Raji (cell line): Measurements from ENCODE around the gene BRD7.

Source experiments
- POLR2A ChIP-seq: IDR thresholded peaks from 2 replicates; pipeline ENCODE4 v1.6.1; 2011; ENCODE audit warnings: low read depth, low read length, control low read depth; ENCODE audit not compliant: insufficient read depth

Gene BRD7

DNA sequence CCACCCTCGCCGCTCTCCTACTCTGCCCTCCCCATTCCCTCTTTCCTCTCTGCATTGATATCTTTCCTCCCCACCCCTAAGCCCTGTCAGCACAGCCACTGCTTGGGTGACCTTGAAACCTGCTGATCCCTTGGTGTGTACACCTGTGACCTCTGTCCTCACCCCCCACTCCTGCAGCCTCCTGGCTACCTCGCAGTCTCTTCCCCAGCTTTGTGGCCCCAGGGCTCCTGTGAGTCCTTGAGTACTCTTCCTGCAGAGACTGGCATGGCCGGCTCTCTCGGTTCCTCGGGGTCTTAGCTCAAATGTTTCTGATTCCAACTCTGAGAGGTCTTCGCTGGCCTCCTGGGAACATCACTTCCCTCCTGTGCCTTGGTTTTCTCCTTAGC is 70.7 kb downstream of the BRD7 start:
- no peak for TF ChIP-seq POLR2A

DNA sequence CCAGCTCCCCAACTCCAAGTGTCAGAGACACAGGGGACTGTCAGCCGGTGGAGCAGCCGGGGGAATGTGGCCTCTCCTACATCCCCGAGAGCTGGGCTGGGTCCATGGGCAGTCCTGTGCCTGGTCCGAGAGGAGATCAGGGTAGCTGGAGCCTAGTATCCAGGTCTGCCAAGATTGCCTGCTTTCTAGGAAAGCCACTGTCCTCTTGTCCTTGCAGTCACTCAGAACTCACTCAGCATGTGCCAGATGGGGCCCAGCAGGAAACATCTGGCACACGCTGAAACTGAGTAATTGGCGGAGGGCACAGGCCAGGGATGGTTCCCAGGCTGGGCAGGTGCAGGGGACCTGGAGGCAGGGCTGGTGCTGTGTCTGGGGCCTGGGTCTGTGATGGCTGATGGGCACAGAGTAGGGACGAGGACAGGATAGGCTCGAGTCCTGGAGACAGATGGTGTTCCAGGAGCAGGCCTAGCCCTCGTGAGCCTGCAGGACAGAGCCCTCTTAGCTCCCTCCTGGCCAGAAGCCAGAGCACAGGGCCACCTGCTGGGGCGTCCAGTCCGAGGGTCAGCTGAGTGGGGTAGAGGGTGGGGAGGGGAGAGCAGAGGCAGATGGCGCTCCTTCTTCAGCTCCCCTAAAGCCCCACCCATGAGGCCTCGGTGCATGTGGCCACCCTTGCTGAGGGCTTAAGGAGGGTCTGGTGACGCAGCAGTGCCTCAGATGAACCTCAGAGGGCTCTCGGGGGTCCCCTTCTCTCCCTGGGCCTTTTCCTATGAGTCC is 71.3 kb downstream of the BRD7 start:
- no peak for TF ChIP-seq POLR2A

DNA sequence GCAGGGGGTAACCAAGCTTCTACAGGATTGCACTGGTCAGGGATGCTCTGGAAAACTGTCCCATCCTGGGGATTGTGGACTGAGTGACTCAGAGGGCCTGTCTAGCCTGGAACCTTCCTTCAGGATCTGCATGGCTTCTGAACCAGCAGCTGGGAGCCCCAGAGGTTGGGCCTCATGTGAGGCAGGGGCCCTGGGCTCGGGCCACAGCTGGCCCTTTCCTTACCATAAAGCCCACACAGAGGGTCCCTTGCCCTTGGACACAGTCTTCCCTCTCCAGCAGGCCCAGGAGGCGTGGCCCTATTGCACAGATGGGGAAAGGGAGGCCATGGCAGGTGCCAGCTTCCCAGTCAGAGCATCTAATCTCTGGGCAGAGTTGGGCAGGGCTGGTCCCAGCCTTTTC is 72.0 kb downstream of the BRD7 start:
- TF ChIP-seq POLR2A = no peak

DNA sequence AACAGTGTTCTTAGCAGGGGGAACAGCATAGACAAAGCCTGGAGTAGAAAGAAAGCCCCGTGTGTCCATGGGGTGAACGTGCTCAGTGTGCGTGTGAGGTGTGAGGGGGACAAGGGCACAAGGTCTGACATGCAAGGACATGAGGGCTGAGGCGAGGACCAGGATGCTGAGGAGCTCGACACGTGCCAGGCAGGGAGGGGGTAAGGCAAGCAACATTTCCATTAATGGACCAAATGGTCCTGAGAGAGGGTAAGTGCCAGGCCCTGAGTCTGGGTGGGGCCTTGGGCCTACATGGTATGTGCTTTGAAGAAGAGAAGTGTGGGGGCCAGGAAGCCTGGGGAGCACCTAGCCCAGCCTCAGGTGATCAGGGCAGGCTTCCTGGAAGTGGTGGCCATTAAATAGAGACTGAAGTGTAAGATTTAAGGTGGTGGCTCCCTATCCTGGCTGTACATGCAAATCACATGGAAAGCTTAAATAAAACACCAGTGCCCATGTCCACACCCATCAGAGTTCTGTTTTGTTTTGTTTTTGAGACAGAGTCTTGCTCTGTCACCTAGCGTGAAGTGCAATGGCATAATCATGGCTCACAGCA is 73.2 kb downstream of the BRD7 start:
- no peak for TF ChIP-seq POLR2A

DNA sequence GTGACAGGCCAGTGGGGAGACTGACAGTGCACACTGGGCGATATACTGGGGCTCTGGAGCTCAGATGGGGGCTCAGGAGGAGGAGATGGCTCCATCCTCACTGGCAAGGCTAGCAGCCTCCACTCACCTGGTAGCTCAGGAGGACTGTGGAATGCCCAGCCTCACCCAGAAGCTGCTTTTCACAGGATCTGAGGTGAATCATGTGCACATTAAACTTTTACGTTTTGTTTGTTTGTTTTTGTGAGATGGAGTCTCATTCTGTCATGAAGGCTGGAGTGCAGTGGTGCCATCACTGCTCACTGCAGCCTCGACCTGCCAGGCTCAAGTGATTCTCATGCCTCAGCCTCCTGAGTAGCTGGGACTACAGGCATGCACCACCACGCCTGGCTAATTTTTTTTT is 73.8 kb downstream of the BRD7 start:
- no peak for TF ChIP-seq POLR2A

DNA sequence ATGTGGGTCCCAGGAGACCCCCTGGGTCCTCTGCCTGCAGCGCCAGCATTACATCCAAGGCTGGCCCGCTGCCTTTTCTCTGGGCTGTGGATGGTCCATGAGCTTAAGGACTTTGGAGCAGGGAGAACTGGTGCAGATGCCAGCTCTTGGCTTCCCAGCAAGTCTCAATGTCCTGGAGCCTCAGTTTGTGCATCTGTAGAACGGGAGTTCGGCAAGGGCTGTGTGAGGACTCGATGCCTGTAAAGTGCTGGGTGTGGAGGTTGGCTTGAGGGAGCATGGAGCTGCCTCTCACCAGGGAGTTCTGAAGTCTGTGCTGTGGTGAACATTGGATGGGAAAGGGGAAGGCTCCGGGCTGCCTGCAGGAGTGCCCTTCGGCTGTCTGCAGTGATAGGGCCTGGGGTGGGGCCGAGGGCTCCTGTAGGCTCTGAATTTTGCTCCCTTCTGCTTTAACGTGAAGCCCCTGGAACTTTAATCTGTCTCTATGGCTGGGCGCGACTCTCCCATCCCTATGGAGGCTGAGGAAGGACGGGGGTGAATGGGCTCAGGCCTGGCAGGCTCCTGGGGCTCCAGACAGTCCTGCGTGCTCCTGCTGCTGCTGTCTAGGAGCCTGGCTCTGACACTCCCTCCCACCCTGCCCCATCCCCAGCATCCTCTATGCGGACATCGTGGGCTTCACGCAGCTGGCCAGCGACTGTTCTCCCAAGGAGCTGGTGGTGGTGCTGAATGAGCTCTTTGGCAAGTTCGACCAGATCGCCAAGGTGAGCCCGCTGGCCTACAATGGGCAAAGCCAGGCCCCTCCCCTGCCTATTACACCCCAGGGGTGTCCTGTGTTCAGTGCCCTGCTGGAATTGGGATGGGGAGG is 74.6 kb downstream of the BRD7 start:
- no peak for TF ChIP-seq POLR2A

DNA sequence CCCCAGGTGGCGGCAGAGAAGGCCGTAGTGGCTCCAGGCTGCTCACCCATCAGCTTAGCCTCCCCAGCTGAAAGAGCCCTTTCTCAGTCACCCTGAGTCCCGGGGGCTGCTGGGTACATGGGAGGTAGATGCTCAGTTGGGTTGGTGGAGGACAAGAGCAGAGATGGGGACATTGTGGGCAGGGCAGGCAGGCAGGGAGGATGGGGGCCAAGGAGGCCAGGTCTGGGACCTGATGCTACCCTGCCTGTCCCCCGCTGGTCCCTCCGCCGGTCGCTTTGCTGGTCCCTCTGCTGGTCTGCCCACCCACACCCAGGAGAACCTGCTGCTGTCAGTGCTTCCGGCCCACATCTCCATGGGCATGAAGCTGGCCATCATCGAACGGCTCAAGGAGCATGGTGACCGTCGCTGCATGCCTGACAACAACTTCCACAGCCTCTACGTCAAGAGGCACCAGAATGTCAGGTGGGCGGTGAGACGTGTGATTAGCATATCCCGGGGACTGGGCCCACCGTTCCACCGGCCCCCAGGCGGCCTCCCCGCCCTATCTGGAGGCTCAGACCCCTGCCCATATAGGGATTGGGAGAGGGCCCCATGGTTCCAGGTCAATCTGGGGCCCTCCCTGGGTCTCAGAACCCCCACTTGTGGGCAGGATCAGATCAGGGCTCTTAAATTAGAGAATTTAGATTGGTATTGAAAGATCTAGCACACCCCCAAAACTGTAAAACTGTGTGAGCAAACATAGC is 75.6 kb downstream of the BRD7 start:
- TF ChIP-seq POLR2A = no peak

DNA sequence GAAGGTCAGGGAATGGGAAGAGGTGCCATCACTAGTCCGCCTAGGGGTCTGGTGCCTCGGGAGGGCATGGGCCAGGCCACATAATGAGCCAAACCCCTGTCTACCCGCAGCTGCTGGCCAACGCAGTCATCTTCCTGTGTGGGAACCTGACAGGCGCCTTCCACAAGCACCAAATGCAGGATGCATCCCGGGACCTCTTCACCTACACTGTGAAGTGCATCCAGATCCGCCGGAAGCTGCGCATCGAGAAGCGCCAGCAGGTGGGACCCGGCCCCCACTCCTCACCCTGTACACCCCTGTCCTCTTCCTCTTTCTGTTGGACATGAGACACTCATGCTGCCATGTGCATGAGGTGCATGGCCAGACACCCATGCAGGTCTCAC is 76.2 kb downstream of the BRD7 start:
- TF ChIP-seq POLR2A = no peak

DNA sequence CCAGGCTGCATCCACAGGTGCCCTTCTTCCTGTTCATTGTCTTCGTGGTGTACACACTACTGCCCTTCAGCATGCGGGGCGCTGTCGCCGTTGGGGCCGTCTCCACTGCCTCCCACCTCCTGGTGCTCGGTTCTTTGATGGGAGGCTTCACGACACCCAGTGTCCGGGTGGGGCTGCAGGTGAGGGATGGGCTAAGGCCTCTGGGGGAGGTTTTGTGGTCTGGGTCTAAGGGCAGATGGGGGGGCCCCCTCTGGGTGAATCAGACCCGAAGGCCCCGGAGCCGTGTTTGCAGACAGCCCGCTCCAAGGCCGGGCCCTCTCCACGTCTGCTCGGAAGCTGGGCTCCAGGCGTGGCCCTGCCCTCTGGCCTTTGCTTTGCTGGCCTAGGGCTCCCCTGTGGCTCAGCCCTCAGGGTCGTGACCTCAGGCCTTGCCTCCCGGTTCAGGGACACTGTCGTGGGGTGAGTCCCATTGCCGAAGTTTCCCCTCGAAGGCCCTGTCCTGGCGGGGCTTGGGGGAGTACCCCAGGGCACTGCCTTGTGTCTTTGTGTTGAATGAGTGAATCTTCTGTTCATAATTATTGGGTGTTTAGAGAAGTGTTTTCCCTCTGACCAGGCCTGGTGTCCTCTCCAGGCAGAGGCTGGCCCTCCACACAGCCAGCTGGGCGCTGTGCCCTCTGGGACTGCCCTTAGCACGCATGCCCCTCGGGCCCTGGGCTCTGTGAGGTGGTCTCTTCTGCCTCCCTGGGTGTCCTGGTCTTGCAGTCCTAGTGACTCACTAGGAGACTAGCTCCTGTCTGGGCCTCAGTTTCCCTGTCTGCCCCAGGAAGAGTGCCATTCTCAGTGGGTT is 76.8 kb downstream of the BRD7 start:
- TF ChIP-seq POLR2A = no peak

DNA sequence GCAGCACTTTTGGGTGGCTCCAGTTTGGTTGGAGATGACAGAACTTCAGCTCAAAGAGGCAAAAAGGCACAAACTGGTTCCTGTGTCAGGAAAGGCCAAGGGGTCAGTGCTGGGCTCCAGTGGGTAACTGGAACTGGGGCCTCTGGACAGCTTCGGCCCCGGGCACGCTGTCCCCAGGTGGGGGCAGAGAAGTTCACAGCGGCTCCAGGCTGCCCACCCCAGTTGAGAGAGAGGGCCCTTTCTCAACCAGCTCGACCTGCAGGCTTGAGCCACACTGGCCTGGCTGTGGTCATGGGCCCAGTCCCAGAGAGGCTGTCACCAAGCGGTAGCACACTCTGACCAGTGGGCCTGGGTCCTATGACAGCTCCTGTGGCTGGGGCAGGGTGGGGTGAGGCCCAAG is 77.9 kb downstream of the BRD7 start:
- TF ChIP-seq POLR2A = no peak

DNA sequence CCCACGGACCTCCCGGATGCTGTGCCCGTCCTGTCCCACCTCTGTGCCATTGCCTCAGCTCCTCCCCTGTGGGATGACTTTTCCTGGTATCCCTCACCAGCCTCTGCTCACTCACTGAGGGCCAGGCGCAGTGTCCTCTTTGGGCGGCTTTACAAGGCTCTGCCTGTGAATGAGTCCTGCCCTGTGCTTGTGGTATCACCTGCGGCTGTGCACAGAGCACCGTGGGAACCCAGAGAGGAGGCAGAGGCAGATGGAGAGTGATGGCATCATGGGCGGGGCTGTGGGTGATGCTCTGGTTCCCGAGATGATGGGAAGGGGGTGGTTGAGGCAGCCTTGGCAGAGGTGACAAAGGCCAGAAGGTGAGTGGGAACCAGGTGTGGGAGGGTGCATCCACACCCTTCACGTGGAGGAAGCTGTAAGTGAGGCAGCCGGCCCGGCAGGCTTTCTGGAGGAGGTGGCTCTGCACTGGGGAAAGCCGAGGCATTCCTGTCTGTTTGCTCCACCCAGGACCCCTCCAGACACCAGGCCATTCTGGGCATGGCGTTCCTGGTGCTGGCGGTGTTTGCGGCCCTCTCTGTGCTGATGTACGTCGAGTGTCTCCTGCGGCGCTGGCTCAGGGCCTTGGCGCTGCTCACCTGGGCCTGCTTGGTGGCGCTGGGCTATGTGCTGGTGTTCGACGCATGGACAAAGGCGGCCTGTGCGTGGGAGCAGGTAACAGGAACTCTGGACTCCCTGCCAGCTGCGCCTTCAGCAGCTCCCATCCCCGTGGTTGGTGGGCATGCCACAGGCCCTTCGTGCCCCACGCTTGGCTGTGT is 78.6 kb downstream of the BRD7 start:
- TF ChIP-seq POLR2A = no peak

DNA sequence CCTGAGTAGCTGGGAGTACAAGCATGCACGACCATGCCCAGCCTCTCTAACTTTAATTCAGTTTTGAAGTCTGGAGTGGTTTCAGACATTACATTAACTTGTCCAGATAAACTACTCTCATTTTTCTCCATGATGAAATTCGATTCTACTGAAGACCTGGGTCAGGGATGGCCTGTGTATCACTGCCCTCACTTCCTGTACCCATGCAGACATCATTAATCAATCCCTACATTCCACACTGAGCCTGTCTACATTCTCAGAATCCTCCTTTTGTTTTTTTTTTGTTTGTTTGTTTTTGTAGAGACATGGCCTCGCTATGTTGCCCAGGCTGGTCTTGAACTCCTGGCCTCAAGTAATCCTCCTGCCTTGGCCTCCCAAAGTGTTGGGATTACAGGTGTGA is 79.9 kb downstream of the BRD7 start:
- TF ChIP-seq POLR2A = no peak

DNA sequence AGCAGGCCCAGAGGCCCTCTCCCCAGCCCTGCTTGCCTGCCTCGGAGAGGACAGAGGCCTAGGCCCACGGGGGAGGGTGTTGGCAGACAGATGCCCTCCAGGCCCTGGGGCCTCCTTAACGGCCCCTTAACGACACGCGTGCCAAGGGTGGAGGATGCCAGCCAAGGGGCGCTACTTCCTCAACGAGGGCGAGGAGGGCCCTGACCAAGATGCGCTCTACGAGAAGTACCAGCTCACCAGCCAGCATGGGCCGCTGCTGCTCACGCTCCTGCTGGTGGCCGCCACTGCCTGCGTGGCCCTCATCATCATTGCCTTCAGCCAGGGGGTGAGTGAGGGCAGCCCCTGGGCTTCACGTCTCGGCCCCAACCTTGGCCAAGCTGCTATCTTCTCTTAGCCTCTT is 80.8 kb downstream of the BRD7 start:
- TF ChIP-seq POLR2A = no peak

DNA sequence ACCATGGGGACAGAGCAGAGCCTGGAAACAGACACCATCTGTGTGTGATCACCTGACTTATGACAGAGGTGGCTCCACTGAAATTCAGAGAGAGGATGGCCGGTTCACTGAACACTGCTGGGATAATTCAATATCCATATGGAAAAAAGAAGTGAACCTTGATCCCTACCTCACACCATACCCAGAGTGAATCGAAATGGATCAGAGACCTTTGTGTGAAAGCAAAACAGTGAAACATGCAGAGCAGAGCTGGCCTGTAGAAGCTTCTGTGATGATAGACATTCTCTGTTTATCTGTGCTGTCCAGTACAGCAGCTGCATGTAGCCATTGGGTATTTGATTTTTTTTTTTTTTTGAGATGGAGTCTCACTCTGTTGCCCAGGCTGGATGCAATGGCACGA is 82.1 kb downstream of the BRD7 start:
- no peak for TF ChIP-seq POLR2A
